Measurements from ENCODE around the gene PCGF3.

Gene PCGF3

GRCh38 chr4:789571-790465 is 84.2 kb downstream of the PCGF3 start:
- Histone ChIP-seq H3K4me3 (ENCODE audit: low read length in 2 of 2) (no peak overlapping the region), H3K27me3 (ENCODE audit: control insufficient read depth in 1 of 2, insufficient read depth in 2 of 2, low read length in 2 of 2) (peaks cover 47 to 66% of the 10 kb centered on the region in 2 donors), H3K4me1 (ENCODE audit: control insufficient read depth, insufficient read depth, low read length) (peaks cover 13% of the 10 kb centered on the region), H3K27ac (ENCODE audit: low read length) (no peak overlapping the region), H3K9me3 (ENCODE audit: control insufficient read depth in 2 of 2, low read length in 2 of 2) (no peaks in the 10 kb centered on the region), H3K36me3 (ENCODE audit: control insufficient read depth in 2 of 2, insufficient read depth in 2 of 2, low read length in 2 of 2) (no peaks in the 10 kb centered on the region), H3K9ac (ENCODE audit: low read length in 2 of 2) (no peak overlapping the region)

DNA sequence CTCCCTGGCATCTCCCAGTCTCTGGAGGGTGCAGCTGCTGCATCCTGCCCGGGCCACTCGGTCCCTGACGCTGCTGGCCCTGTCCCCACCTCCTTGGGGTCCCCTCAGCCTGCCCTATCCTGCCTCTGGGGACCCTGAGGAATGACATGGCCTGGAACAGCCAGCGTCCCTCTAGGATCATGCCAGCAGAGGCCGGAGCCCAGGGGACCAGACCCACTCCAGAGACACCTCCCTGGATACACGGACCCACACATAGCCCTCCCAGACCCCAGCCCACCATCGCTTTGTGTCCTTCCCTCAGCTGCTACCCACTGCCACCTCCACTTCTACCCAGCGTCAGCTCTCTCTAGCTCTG is 84.8 kb downstream of the PCGF3 start:
- H3K4me1 ChIP-seq (ENCODE audit: control insufficient read depth, insufficient read depth, low read length): peaks cover 17% of the 10 kb centered on the region
- H3K36me3 ChIP-seq (ENCODE audit: control insufficient read depth in 2 of 2, insufficient read depth in 2 of 2, low read length in 2 of 2): no peaks in the 10 kb centered on the region
- H3K27me3 ChIP-seq (ENCODE audit: control insufficient read depth in 1 of 2, insufficient read depth in 2 of 2, low read length in 2 of 2): peaks cover 47 to 66% of the 10 kb centered on the region in 2 donors

DNA sequence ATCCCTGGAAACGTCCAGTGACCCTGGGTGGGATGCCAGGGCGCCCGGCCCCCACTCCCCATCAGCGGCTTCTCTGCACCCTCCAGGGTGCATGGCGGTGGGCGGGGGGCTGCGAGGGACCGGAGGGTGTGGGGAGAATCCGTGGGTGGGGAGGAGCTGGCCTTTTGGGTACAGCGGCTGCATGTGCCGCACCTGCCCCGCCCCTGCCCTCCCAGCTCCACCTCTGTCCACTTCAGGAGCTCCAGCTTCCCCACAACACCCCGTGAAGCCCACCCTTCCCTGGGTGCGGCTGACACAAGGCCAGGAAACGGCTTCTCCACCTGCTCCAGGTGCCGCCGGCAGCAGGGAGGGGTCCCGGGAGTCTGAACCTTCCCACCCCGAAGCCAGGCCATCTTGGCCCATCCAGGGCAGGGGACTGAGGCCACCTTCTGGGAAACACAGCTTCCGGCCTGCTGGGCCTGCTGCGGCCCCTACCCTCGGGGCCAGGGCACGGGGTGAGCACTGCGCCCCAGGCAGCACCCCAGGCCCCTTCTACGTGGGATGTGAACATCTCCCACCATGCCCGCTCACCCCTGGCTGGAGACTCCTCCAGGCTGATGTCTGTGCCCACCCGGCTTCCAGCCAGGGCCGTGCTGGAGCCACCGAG is 85.7 kb downstream of the PCGF3 start:
- H3K9ac ChIP-seq (ENCODE audit: low read length in 2 of 2): no peak overlapping the region
- H3K4me3 ChIP-seq (ENCODE audit: low read length in 2 of 2): no peak overlapping the region
- no peaks in the 10 kb centered on the region for H3K36me3 ChIP-seq (ENCODE audit: control insufficient read depth in 2 of 2, insufficient read depth in 2 of 2, low read length in 2 of 2)
- peaks cover 15% of the 10 kb centered on the region for H3K4me1 ChIP-seq (ENCODE audit: control insufficient read depth, insufficient read depth, low read length)
- H3K27me3 ChIP-seq (ENCODE audit: control insufficient read depth in 1 of 2, insufficient read depth in 2 of 2, low read length in 2 of 2): peaks cover 49 to 62% of the 10 kb centered on the region in 2 donors
- no peak overlapping the region for H3K27ac ChIP-seq (ENCODE audit: low read length)
- no peaks in the 10 kb centered on the region for H3K9me3 ChIP-seq (ENCODE audit: control insufficient read depth in 2 of 2, low read length in 2 of 2)

More for the DNA sequence above, 84.8 kb downstream of the PCGF3 start:
- Histone ChIP-seq H3K9ac (ENCODE audit: low read length in 2 of 2) (no peak overlapping the region), H3K27ac (ENCODE audit: low read length) (no peak overlapping the region), H3K4me3 (ENCODE audit: low read length in 2 of 2) (no peak overlapping the region), H3K9me3 (ENCODE audit: control insufficient read depth in 2 of 2, low read length in 2 of 2) (no peaks in the 10 kb centered on the region)

- no peaks in the 10 kb centered on the region for H3K36me3 ChIP-seq (ENCODE audit: control insufficient read depth in 2 of 2, insufficient read depth in 2 of 2, low read length in 2 of 2)
- no peak overlapping the region for H3K9ac ChIP-seq (ENCODE audit: low read length in 2 of 2)
- peaks cover 15% of the 10 kb centered on the region for H3K4me1 ChIP-seq (ENCODE audit: control insufficient read depth, insufficient read depth, low read length)
- H3K27ac ChIP-seq (ENCODE audit: low read length): no peak overlapping the region
- no peaks in the 10 kb centered on the region for H3K9me3 ChIP-seq (ENCODE audit: control insufficient read depth in 2 of 2, low read length in 2 of 2)
- peak overlapping the region in 1 of 2 donors; percentile 47 for H3K4me3 ChIP-seq (ENCODE audit: low read length in 2 of 2)
- peaks cover 51 to 59% of the 10 kb centered on the region in 2 donors for H3K27me3 ChIP-seq (ENCODE audit: control insufficient read depth in 1 of 2, insufficient read depth in 2 of 2, low read length in 2 of 2)
Measured at GRCh38 chr4:791898-792625, 86.4 kb downstream of the PCGF3 start.

- Histone ChIP-seq H3K27me3 (ENCODE audit: control insufficient read depth in 1 of 2, insufficient read depth in 2 of 2, low read length in 2 of 2) (peaks cover 48 to 60% of the 10 kb centered on the region in 2 donors), H3K4me1 (ENCODE audit: control insufficient read depth, insufficient read depth, low read length) (peaks cover 15% of the 10 kb centered on the region), H3K4me3 (ENCODE audit: low read length in 2 of 2) (peak overlapping the region in 1 of 2 donors; percentile 47), H3K9ac (ENCODE audit: low read length in 2 of 2) (no peak overlapping the region), H3K9me3 (ENCODE audit: control insufficient read depth in 2 of 2, low read length in 2 of 2) (no peaks in the 10 kb centered on the region), H3K27ac (ENCODE audit: low read length) (no peak overlapping the region), H3K36me3 (ENCODE audit: control insufficient read depth in 2 of 2, insufficient read depth in 2 of 2, low read length in 2 of 2) (no peaks in the 10 kb centered on the region)
Measured at GRCh38 chr4:792626-793092, 87.0 kb downstream of the PCGF3 start.

DNA sequence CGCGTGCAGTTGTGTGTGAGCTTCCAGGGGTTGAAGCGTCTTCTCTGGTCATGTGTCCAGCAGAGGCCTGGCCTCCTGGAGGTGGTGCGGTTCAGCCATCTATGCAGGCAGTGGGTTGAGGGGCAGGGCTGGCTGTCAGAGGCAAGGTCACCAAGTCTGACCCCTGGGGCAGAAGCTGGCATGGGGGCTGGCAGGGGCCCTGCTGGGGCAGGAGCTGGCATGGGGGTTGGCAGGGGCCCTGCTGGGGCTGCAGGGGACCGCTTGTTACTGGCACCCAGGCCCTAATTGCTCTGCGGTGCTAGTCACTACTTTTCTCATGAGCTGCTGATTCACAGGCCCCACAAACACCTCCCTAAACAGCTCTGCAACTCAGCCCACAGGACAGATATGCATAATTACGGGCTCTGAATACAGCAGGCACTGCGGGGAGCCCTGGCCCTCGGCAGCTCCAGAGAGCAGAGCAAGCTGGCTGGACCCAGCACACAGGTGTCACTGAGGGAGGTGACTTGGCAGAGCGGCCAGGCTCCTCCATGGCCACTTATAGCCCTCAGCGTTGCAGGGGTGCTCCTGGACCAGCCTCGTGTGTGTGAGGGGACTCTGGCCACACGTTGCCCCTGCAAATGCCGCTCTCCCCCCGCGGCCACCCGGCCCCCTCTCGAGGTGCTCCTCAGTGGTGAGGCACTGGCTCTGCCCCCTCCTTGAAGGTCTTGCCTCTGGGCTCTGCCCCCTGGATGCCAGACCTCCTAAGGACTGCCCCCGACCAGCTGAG is 87.6 kb downstream of the PCGF3 start:
- no peak overlapping the region for H3K9ac ChIP-seq (ENCODE audit: low read length in 2 of 2)
- peaks cover 43 to 56% of the 10 kb centered on the region in 2 donors for H3K27me3 ChIP-seq (ENCODE audit: control insufficient read depth in 1 of 2, insufficient read depth in 2 of 2, low read length in 2 of 2)
- no peaks in the 10 kb centered on the region for H3K36me3 ChIP-seq (ENCODE audit: control insufficient read depth in 2 of 2, insufficient read depth in 2 of 2, low read length in 2 of 2)
- no peaks in the 10 kb centered on the region for H3K9me3 ChIP-seq (ENCODE audit: control insufficient read depth in 2 of 2, low read length in 2 of 2)
- peaks cover 15% of the 10 kb centered on the region for H3K4me1 ChIP-seq (ENCODE audit: control insufficient read depth, insufficient read depth, low read length)
- H3K27ac ChIP-seq (ENCODE audit: low read length): no peak overlapping the region
- H3K4me3 ChIP-seq (ENCODE audit: low read length in 2 of 2): no peak overlapping the region

GRCh38 chr4:793941-794621 is 88.4 kb downstream of the PCGF3 start:
- Histone ChIP-seq H3K27me3 (ENCODE audit: control insufficient read depth in 1 of 2, insufficient read depth in 2 of 2, low read length in 2 of 2) (peaks cover 41 to 52% of the 10 kb centered on the region in 2 donors), H3K36me3 (ENCODE audit: control insufficient read depth in 2 of 2, insufficient read depth in 2 of 2, low read length in 2 of 2) (no peaks in the 10 kb centered on the region), H3K27ac (ENCODE audit: low read length) (no peak overlapping the region), H3K4me1 (ENCODE audit: control insufficient read depth, insufficient read depth, low read length) (peaks cover 15% of the 10 kb centered on the region), H3K9ac (ENCODE audit: low read length in 2 of 2) (no peak overlapping the region), H3K4me3 (ENCODE audit: low read length in 2 of 2) (no peak overlapping the region), H3K9me3 (ENCODE audit: control insufficient read depth in 2 of 2, low read length in 2 of 2) (no peaks in the 10 kb centered on the region)

GRCh38 chr4:794900-795725 is 89.5 kb downstream of the PCGF3 start:
- Histone ChIP-seq H3K4me3 (ENCODE audit: low read length in 2 of 2) (peak overlapping the region in 1 of 2 donors; percentile 54), H3K27ac (ENCODE audit: low read length) (no peak overlapping the region), H3K27me3 (ENCODE audit: control insufficient read depth in 1 of 2, insufficient read depth in 2 of 2, low read length in 2 of 2) (peaks cover 41 to 52% of the 10 kb centered on the region in 2 donors), H3K4me1 (ENCODE audit: control insufficient read depth, insufficient read depth, low read length) (peaks cover 15% of the 10 kb centered on the region), H3K9ac (ENCODE audit: low read length in 2 of 2) (no peak overlapping the region), H3K9me3 (ENCODE audit: control insufficient read depth in 2 of 2, low read length in 2 of 2) (no peaks in the 10 kb centered on the region), H3K36me3 (ENCODE audit: control insufficient read depth in 2 of 2, insufficient read depth in 2 of 2, low read length in 2 of 2) (no peaks in the 10 kb centered on the region)

DNA sequence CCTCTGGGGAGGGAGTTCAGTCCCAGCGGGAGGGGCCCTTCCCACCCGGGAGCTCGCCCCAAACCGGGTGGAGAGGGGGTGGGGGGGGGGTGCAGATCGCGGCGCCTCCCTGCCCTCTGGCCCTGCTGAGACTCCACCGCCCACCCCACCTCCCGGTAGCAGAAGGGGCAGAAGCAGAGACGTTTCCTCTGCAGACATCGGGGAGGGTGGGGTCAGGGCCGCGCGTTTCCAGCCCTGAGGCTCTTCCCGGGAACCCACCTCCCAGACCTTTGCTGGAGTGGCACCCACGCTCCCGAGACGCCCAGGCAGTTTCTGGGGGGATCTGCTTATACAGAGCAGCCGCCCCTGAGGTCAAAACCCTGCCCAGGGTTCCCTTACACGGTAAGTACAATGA is 90.1 kb downstream of the PCGF3 start:
- no peaks in the 10 kb centered on the region for H3K9me3 ChIP-seq (ENCODE audit: control insufficient read depth in 2 of 2, low read length in 2 of 2)
- peaks cover 41 to 52% of the 10 kb centered on the region in 2 donors for H3K27me3 ChIP-seq (ENCODE audit: control insufficient read depth in 1 of 2, insufficient read depth in 2 of 2, low read length in 2 of 2)
- peak overlapping the region in 1 of 2 donors; percentile 54 for H3K4me3 ChIP-seq (ENCODE audit: low read length in 2 of 2)
- H3K4me1 ChIP-seq (ENCODE audit: control insufficient read depth, insufficient read depth, low read length): peaks cover 15% of the 10 kb centered on the region
- H3K27ac ChIP-seq (ENCODE audit: low read length): no peak overlapping the region
- H3K36me3 ChIP-seq (ENCODE audit: control insufficient read depth in 2 of 2, insufficient read depth in 2 of 2, low read length in 2 of 2): no peaks in the 10 kb centered on the region
- no peak overlapping the region for H3K9ac ChIP-seq (ENCODE audit: low read length in 2 of 2)
